ENCODE measurements around the gene GALNT18. TPM values are rescaled to one million over a fixed set of nuclear protein-coding genes. Genes with fewer than 3 reads are reported as not detected.

GALNT18 gene
- total RNA-seq, 2 experiments from 2014 or later: not detected

DNA sequence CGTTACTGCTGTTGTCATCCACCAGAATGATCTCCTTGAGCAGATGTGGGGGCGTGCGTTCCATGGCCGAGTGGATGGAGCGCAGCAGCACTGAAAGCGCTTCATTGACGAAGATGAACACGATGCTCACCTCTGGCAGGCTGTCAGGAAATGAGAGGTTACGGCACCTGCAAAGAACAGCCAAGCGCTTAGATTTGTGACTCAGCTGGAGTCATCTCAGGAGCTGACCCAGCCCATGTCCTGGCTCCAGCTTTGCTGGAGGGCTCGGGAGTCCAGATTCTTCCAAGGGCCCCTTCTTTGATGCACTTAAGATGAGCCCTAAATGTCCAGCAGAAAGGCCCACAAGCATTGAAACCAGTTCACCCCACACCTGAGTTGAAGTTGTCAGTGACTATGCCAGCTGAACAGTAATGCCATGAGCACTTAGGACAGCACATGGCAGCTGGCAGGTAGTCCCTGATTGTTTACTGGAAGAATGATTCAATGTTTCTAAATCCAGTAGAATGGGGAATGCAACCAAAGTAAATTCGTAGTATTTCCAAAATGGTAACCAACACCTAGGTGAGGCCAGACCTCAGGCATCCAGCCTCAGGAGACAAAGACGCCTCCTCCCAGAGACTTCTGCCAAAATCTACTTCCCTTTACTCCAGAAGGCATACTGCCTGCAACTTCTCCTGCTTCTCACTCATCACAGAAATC is 189.0 kb downstream of the GALNT18 start:
- Histone ChIP-seq H3K4me1 (ENCODE audit: insufficient read depth, low read length, poor library complexity, severe bottlenecking) (no peaks in the 10 kb centered on the region), H2AFZ (ENCODE audit: low read length) (no peak overlapping the region), H3K9me2 (ENCODE audit: insufficient read depth, low read length) (no peaks in the 10 kb centered on the region), H3K9me3 (ENCODE audit: low read length) (no peaks in the 10 kb centered on the region), H3K36me3 (ENCODE audit: insufficient read depth, low read length) (no peaks in the 10 kb centered on the region), H3K4me3 (ENCODE audit: low read depth, low read length, poor library complexity, severe bottlenecking) (no peak overlapping the region), H3K79me2 (ENCODE audit: insufficient read depth, low read depth, low read length) (no peaks in the 10 kb centered on the region), H3K27ac (ENCODE audit: low read depth, low read length, poor library complexity, severe bottlenecking) (no peak overlapping the region), H3K4me2 (ENCODE audit: low read length) (no peak overlapping the region), H4K20me1 (ENCODE audit: insufficient read depth, low read length) (no peaks in the 10 kb centered on the region)
- CTCF ChIA-PET (ENCODE audit: unreplicated experiment): no interaction called here
- no peak for DNase-seq (ENCODE audit: low spot score)
- BruUV-seq (replicated peaks): no TSS peak
- TF ChIP-seq EZH2phosphoT487 (IDR thresholded peaks at IDR 0.05; ENCODE audit: borderline replicate concordance, low read depth, low read length): no peak
- TF ChIP-seq, protein P1, sequence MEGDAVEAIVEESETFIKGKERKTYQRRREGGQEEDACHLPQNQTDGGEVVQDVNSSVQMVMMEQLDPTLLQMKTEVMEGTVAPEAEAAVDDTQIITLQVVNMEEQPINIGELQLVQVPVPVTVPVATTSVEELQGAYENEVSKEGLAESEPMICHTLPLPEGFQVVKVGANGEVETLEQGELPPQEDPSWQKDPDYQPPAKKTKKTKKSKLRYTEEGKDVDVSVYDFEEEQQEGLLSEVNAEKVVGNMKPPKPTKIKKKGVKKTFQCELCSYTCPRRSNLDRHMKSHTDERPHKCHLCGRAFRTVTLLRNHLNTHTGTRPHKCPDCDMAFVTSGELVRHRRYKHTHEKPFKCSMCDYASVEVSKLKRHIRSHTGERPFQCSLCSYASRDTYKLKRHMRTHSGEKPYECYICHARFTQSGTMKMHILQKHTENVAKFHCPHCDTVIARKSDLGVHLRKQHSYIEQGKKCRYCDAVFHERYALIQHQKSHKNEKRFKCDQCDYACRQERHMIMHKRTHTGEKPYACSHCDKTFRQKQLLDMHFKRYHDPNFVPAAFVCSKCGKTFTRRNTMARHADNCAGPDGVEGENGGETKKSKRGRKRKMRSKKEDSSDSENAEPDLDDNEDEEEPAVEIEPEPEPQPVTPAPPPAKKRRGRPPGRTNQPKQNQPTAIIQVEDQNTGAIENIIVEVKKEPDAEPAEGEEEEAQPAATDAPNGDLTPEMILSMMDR (conservative IDR thresholded peaks at IDR 0.05; ENCODE audit: low read length): no peak
- intact Hi-C loops (cut with micrococcal nuclease; ENCODE audit: unreplicated experiment): no loop called here
- POLR2A ChIA-PET: interaction anchor here (1.4 kb wide), 1 partner anchor 12 kb away, joined by 3 read pairs; no protein-coding TSS in a partner anchor

DNA sequence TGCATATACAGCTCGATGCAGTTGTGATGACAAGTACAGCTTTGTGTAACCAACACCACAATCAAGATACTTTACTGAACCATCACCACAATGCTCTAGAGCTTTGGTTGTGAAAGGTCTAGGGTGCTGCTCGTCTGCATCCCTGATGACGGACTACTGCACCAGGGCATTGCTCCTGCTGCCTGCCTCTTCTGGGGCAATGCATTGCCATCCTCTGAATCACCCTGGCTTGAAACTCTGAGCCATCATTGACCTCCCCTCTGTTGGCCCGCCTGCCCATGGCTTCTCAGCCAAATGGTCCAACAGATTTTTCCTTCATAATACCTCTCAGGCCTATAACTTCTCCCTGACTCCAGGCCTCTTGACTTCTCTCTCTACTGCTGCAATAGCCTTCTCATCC is 191.4 kb downstream of the GALNT18 start:
- Histone ChIP-seq H3K4me3 (ENCODE audit: low read depth, low read length, poor library complexity, severe bottlenecking) (no peak overlapping the region), H3K36me3 (ENCODE audit: insufficient read depth, low read length) (no peaks in the 10 kb centered on the region), H3K9me3 (ENCODE audit: low read length) (no peaks in the 10 kb centered on the region), H2AFZ (ENCODE audit: low read length) (no peak overlapping the region), H3K9me2 (ENCODE audit: insufficient read depth, low read length) (no peaks in the 10 kb centered on the region), H4K20me1 (ENCODE audit: insufficient read depth, low read length) (no peaks in the 10 kb centered on the region), H3K4me1 (ENCODE audit: insufficient read depth, low read length, poor library complexity, severe bottlenecking) (no peaks in the 10 kb centered on the region), H3K79me2 (ENCODE audit: insufficient read depth, low read depth, low read length) (no peaks in the 10 kb centered on the region), H3K4me2 (ENCODE audit: low read length) (no peak overlapping the region), H3K27ac (ENCODE audit: low read depth, low read length, poor library complexity, severe bottlenecking) (no peak overlapping the region)
- BruUV-seq (replicated peaks): no TSS peak
- TF ChIP-seq EZH2phosphoT487 (IDR thresholded peaks at IDR 0.05; ENCODE audit: borderline replicate concordance, low read depth, low read length): no peak
- TF ChIP-seq, protein P1 (conservative IDR thresholded peaks at IDR 0.05; ENCODE audit: low read length): no peak
- ChIA-PET POLR2A (no interaction called here), CTCF (ENCODE audit: unreplicated experiment) (no interaction called here)
- intact Hi-C loops (cut with micrococcal nuclease; ENCODE audit: unreplicated experiment): no loop called here
- DNase-seq (ENCODE audit: low spot score): no peak

DNA sequence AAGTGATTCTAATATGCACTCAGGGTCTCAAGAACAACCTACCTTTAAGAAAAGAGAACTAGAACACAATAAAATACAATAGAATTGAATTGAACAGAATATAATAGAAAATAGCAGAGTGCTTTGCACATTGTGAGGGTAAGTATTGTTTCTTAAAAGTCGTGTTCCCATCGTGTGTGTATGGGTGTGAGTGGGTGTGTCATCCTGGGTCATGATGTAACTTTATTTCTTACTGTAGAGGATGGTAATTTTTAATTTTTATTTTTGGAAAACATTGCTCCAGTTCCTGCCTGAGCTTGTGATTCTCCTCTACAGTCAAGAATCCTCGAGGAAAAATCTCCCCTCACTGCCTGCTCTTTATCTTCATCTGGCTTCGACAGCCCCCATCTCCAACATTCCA is 193.1 kb downstream of the GALNT18 start:
- no peak overlapping the region for H3K4me2 ChIP-seq (ENCODE audit: low read length)
- H2AFZ ChIP-seq (ENCODE audit: low read length): no peak overlapping the region
- H4K20me1 ChIP-seq (ENCODE audit: insufficient read depth, low read length): no peaks in the 10 kb centered on the region
- no peaks in the 10 kb centered on the region for H3K79me2 ChIP-seq (ENCODE audit: insufficient read depth, low read depth, low read length)
- ChIA-PET POLR2A (interaction anchor here (0.6 kb wide), 1 partner anchor 51 kb away, joined by 4 read pairs; no protein-coding TSS in a partner anchor), CTCF (ENCODE audit: unreplicated experiment) (no interaction called here)
- no peaks in the 10 kb centered on the region for H3K4me1 ChIP-seq (ENCODE audit: insufficient read depth, low read length, poor library complexity, severe bottlenecking)
- intact Hi-C loops (cut with micrococcal nuclease; ENCODE audit: unreplicated experiment): no loop called here
- DNase-seq (ENCODE audit: low spot score): no peak
- no peak overlapping the region for H3K27ac ChIP-seq (ENCODE audit: low read depth, low read length, poor library complexity, severe bottlenecking)
- no peaks in the 10 kb centered on the region for H3K9me3 ChIP-seq (ENCODE audit: low read length)
- H3K36me3 ChIP-seq (ENCODE audit: insufficient read depth, low read length): no peaks in the 10 kb centered on the region
- no peaks in the 10 kb centered on the region for H3K9me2 ChIP-seq (ENCODE audit: insufficient read depth, low read length)
- TF ChIP-seq EZH2phosphoT487 (IDR thresholded peaks at IDR 0.05; ENCODE audit: borderline replicate concordance, low read depth, low read length): no peak
- TF ChIP-seq, protein P1 (conservative IDR thresholded peaks at IDR 0.05; ENCODE audit: low read length): no peak
- H3K4me3 ChIP-seq (ENCODE audit: low read depth, low read length, poor library complexity, severe bottlenecking): no peak overlapping the region
- no TSS peak for BruUV-seq (replicated peaks)

Measured in OCI-LY7 (cell line).